ENCODE results near the gene GJC2. TPM values are rescaled to one million over a fixed set of nuclear protein-coding genes. Genes with fewer than 3 reads are reported as not detected.

The GJC2 gene
- polyA plus RNA-seq, 2 of the 4 experiments (the other 2 are of a cell fraction): 0.09 to 0.48 TPM

GRCh38 chr1:228159008-228159665 is 9.4 kb downstream of the GJC2 start:
- Histone ChIP-seq H3K4me3 (no peak overlapping the region), H3K4me1 (no peaks in the 10 kb centered on the region), H3K27ac (no peak overlapping the region), H3K4me2 (no peak overlapping the region), H3K9me3 (no peaks in the 10 kb centered on the region)
- DNase-seq (ENCODE audit: low read depth in 1 of 2, low spot score in 1 of 2) (no peak), ATAC-seq (no peak), FAIRE-seq (no peak)
- TF ChIP-seq RNF2 (IDR thresholded peaks at IDR 0.05; ENCODE audit: borderline replicate concordance, low read depth): no peak
- TF ChIP-seq, protein P1, sequence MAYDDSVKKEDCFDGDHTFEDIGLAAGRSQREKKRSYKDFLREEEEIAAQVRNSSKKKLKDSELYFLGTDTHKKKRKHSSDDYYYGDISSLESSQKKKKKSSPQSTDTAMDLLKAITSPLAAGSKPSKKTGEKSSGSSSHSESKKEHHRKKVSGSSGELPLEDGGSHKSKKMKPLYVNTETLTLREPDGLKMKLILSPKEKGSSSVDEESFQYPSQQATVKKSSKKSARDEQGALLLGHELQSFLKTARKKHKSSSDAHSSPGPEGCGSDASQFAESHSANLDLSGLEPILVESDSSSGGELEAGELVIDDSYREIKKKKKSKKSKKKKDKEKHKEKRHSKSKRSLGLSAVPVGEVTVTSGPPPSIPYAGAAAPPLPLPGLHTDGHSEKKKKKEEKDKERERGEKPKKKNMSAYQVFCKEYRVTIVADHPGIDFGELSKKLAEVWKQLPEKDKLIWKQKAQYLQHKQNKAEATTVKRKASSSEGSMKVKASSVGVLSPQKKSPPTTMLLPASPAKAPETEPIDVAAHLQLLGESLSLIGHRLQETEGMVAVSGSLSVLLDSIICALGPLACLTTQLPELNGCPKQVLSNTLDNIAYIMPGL (CRISPR knock-in tag; IDR thresholded peaks at IDR 0.05; ENCODE audit: borderline replicate concordance): no peak
- TF ChIP-seq RCOR1 (IDR thresholded peaks at IDR 0.05; ENCODE audit: low read depth, low read length): no peak
- TF ChIP-seq EHF (CRISPR knock-in tag; IDR thresholded peaks at IDR 0.05): no peak
- no peak for TF ChIP-seq BHLHE40 (IDR thresholded peaks at IDR 0.05; ENCODE audit: low read depth, low read length)
- no peak for TF ChIP-seq HEYL (CRISPR knock-in tag; IDR thresholded peaks at IDR 0.05)
- CTCF ChIA-PET: interaction anchor here (1.0 kb wide), 1 partner anchor 49 kb away, joined by 4 read pairs; no protein-coding TSS in a partner anchor
- POLR2A ChIA-PET: interaction anchor here (1.5 kb wide), 1 partner anchor 9 kb away, joined by 4 read pairs; the partner anchor contains the start of gene GJC2
- WGBS (ENCODE audit: missing lambda C conversion rate): 71% methylated on average over 10 of the region's 14 CpGs

DNA sequence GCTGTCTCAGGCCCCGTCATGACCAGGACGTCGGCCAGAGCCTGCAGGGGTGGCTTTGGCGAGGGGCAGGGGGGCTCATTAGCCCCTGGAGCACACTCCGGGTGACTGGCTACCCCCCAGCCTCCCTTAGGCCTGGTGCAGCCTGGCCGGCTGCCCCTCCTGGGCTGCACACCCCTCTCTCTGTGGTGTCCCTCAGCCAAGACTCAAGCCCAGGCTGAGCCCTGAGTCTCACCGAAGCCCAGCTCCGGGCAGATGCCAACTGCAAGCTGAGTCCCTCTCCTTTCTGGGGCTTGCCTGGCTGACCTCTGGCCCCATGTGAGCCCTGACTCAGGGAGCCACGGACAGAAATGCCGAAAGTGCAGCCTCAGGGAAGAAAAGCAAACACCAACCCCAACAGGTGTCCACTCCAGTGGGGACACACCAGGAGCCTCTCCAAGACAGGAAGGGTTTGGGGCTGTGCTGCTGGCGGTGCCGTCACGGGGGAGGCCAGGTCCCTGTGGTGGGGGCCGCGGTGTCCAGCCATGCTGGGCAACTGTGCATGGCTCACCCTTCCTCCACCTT is 10.6 kb downstream of the GJC2 start:
- H3K9me3 ChIP-seq: no peaks in the 10 kb centered on the region
- TF ChIP-seq TP53 (CRISPR knock-in tag; IDR thresholded peaks at IDR 0.05): no peak
- no peak for TF ChIP-seq ZFP36 (IDR thresholded peaks at IDR 0.05; ENCODE audit: borderline replicate concordance, partially characterized antibody)
- TF ChIP-seq ATOH8 (CRISPR knock-in tag; IDR thresholded peaks at IDR 0.05; ENCODE audit: low read depth): no peak
- no peak for TF ChIP-seq CHD4 (IDR thresholded peaks at IDR 0.05; ENCODE audit: borderline replicate concordance)
- no peak for TF ChIP-seq MAFK (IDR thresholded peaks at IDR 0.05; ENCODE audit: partially characterized antibody)
- no peak for TF ChIP-seq CBX2 (IDR thresholded peaks at IDR 0.05; ENCODE audit: borderline replicate concordance, low read depth)
- TF ChIP-seq GATA3 (IDR thresholded peaks at IDR 0.05; ENCODE audit: borderline replicate concordance): no peak
- no peak for TF ChIP-seq TFCP2L1 (CRISPR knock-in tag; IDR thresholded peaks at IDR 0.05)
- no peak for TF ChIP-seq KDM5A (IDR thresholded peaks at IDR 0.05)
- no peak for TF ChIP-seq ZNF302 (CRISPR knock-in tag; IDR thresholded peaks at IDR 0.05)
- no peak for TF ChIP-seq CBX8 (IDR thresholded peaks at IDR 0.05)
- TF ChIP-seq MYC (IDR thresholded peaks at IDR 0.05; ENCODE audit: borderline replicate concordance, low read length): no peak
- no peak for TF ChIP-seq SREBF2 (IDR thresholded peaks at IDR 0.05)
- no peak for TF ChIP-seq NPAS2 (CRISPR knock-in tag; IDR thresholded peaks at IDR 0.05; ENCODE audit: borderline replicate concordance)
- TF ChIP-seq, protein P2, sequence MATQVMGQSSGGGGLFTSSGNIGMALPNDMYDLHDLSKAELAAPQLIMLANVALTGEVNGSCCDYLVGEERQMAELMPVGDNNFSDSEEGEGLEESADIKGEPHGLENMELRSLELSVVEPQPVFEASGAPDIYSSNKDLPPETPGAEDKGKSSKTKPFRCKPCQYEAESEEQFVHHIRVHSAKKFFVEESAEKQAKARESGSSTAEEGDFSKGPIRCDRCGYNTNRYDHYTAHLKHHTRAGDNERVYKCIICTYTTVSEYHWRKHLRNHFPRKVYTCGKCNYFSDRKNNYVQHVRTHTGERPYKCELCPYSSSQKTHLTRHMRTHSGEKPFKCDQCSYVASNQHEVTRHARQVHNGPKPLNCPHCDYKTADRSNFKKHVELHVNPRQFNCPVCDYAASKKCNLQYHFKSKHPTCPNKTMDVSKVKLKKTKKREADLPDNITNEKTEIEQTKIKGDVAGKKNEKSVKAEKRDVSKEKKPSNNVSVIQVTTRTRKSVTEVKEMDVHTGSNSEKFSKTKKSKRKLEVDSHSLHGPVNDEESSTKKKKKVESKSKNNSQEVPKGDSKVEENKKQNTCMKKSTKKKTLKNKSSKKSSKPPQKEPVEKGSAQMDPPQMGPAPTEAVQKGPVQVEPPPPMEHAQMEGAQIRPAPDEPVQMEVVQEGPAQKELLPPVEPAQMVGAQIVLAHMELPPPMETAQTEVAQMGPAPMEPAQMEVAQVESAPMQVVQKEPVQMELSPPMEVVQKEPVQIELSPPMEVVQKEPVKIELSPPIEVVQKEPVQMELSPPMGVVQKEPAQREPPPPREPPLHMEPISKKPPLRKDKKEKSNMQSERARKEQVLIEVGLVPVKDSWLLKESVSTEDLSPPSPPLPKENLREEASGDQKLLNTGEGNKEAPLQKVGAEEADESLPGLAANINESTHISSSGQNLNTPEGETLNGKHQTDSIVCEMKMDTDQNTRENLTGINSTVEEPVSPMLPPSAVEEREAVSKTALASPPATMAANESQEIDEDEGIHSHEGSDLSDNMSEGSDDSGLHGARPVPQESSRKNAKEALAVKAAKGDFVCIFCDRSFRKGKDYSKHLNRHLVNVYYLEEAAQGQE (IDR thresholded peaks at IDR 0.05): no peak
- TF ChIP-seq RAD21 (conservative IDR thresholded peaks at IDR 0.05 in 1 of 2, IDR thresholded peaks at IDR 0.05 in 1 of 2): no peak
- TF ChIP-seq EP300 (IDR thresholded peaks at IDR 0.05): no peak
- TF ChIP-seq HOXB5 (CRISPR knock-in tag; IDR thresholded peaks at IDR 0.05): no peak
- TF ChIP-seq, protein P3, sequence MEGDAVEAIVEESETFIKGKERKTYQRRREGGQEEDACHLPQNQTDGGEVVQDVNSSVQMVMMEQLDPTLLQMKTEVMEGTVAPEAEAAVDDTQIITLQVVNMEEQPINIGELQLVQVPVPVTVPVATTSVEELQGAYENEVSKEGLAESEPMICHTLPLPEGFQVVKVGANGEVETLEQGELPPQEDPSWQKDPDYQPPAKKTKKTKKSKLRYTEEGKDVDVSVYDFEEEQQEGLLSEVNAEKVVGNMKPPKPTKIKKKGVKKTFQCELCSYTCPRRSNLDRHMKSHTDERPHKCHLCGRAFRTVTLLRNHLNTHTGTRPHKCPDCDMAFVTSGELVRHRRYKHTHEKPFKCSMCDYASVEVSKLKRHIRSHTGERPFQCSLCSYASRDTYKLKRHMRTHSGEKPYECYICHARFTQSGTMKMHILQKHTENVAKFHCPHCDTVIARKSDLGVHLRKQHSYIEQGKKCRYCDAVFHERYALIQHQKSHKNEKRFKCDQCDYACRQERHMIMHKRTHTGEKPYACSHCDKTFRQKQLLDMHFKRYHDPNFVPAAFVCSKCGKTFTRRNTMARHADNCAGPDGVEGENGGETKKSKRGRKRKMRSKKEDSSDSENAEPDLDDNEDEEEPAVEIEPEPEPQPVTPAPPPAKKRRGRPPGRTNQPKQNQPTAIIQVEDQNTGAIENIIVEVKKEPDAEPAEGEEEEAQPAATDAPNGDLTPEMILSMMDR (IDR thresholded peaks at IDR 0.05): no peak
- TF ChIP-seq HOXB13 (CRISPR knock-in tag; IDR thresholded peaks at IDR 0.05; ENCODE audit: low read depth): no peak
- ChIA-PET CTCF (interaction anchor here (1.0 kb wide), 1 partner anchor 51 kb away, joined by 4 read pairs; no protein-coding TSS in a partner anchor), POLR2A (interaction anchor here (1.5 kb wide), 1 partner anchor 10 kb away, joined by 4 read pairs; the partner anchor contains the start of gene GJC2)
- H3K27ac ChIP-seq: no peak overlapping the region
- no peak overlapping the region for H3K4me3 ChIP-seq
- WGBS (ENCODE audit: missing lambda C conversion rate): 58% methylated on average over 10 of the region's 15 CpGs
- peaks cover 6% of the 10 kb centered on the region; the same call in 2 of the 3 replicates for H3K4me1 ChIP-seq
- H3K4me2 ChIP-seq: no peak overlapping the region
- no peak for DNase-seq (ENCODE audit: low read depth in 1 of 2, low spot score in 1 of 2)
- no peak for FAIRE-seq
- no peak for ATAC-seq

Data from A549 (cell line).